Effector memory CD8-positive, alpha-beta T cell (primary cell): Measurements from ENCODE around the gene UPK3BL2.
"Not testable (repeated sequence)": the region's sequence is repeated elsewhere in the genome, so short reads cannot be mapped to it uniquely, and the experiment has no call there.

Source experiments
- ATAC-seq: fragments of 150-1000 bp; cut with Tn5 transposase; replicated peaks from 2 replicates; pipeline ENCODE4 v1.10.0; 2021; ENCODE audit warnings: mild to moderate bottlenecking, moderate library complexity
- DNase-seq, 3 experiments: peaks; one replicate each; pipeline ENCODE4 v3.0.0; 2021
- H3K27ac Mint-ChIP-seq, 2 donors: one replicate each; pipeline ENCODE4 v1.8.0; 2022; ENCODE audit warnings: mild to moderate bottlenecking in 2 of 2, mixed read lengths in 2 of 2, moderate library complexity in 2 of 2
- H3K27me3 Mint-ChIP-seq, 2 donors: one replicate each; pipeline ENCODE4 v1.8.0; 2022; ENCODE audit warnings: mixed read lengths in 2 of 2
- H3K36me3 Mint-ChIP-seq: one replicate; pipeline ENCODE4 v1.8.0; 2022; ENCODE audit warnings: mild to moderate bottlenecking, moderate library complexity, mixed read lengths; ENCODE audit not compliant: insufficient read depth
- H3K4me1 Mint-ChIP-seq, 2 donors: one replicate each; pipeline ENCODE4 v1.8.0; 2022; ENCODE audit warnings: low read depth in 2 of 2, mixed read lengths in 2 of 2
- H3K4me3 Mint-ChIP-seq, 2 donors: one replicate each; pipeline ENCODE4 v1.8.0; 2022; ENCODE audit warnings: mild to moderate bottlenecking in 2 of 2, mixed read lengths in 2 of 2, moderate library complexity in 2 of 2
- H3K9me3 Mint-ChIP-seq, 2 donors: one replicate each; pipeline ENCODE4 v1.8.0; 2022; ENCODE audit warnings: mixed read lengths in 2 of 2
- total RNA-seq, 9 experiments: gene quantifications; one replicate each; lab custom pipeline; 2026; lab: John Stamatoyannopoulos, UW

Gene UPK3BL2, protein sequence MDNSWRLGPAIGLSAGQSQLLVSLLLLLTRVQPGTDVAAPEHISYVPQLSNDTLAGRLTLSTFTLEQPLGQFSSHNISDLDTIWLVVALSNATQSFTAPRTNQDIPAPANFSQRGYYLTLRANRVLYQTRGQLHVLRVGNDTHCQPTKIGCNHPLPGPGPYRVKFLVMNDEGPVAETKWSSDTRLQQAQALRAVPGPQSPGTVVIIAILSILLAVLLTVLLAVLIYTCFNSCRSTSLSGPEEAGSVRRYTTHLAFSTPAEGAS
- total RNA-seq = 0 reads per million in 9 experiments

DNA sequence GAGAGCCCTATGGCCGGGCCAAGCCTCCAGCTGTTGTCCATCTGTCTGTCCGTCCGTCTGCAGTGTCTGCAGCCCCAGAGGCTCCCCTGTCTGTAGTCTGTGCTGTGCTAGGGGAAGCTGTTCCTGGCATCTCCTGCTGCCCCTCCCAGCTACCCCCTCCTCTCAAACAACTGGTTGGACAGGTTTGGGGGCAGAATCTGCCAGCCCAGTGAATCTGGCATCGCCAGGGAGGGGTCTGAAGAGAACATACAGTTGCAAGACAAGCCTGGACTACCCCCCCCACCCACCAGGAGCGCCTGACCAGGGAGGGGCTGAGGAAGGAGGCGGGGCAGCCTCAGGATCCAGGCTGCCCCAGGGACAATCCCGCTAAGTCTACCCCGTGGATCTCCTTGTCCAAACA, at the start of gene UPK3BL2:
Gene UPK3BL2, minus strand, starts transcription at position 101 of the 400 bp plus-strand sequence. Its CDS starts 60 bp downstream, at position 41.
- not testable (repeated sequence) for H3K4me3 Mint-ChIP-seq, H3K4me1 Mint-ChIP-seq, ATAC-seq, H3K36me3 Mint-ChIP-seq, H3K27me3 Mint-ChIP-seq, H3K27ac Mint-ChIP-seq, H3K9me3 Mint-ChIP-seq, DNase-seq

DNA sequence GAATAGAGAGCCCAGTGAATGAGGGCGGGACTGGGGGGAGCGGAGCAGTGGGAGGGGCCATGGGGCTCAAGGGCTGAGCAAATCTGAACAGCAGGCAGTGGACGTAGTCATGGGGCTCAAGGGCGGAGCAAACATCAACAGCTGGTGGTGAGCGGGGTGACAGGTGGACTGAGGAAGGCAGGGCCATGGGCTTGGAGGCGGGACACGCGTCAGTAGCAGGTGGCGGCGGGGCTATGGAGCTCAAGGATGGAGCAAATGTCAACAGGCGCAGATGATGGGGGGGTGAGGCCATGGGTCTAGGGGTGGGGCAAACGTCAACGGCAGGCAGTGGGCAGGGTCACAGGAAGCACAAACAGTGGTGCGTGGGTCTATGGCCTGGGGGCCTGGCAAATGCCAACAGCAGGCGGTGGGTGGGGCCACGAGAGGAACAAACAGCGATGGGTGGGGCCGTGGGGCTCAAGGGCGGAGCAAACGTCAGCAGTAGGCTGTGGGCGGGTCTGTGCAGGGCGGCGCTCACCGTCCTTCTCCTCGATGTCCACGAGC, 49.1 kb upstream of the UPK3BL2 start:
- not testable (repeated sequence) for H3K27ac Mint-ChIP-seq, H3K4me1 Mint-ChIP-seq, H3K36me3 Mint-ChIP-seq, H3K27me3 Mint-ChIP-seq, H3K4me3 Mint-ChIP-seq, H3K9me3 Mint-ChIP-seq
- DNase-seq = peak; percentile 22 to 45 (median 25)
- peak; percentile 63 for ATAC-seq

DNA sequence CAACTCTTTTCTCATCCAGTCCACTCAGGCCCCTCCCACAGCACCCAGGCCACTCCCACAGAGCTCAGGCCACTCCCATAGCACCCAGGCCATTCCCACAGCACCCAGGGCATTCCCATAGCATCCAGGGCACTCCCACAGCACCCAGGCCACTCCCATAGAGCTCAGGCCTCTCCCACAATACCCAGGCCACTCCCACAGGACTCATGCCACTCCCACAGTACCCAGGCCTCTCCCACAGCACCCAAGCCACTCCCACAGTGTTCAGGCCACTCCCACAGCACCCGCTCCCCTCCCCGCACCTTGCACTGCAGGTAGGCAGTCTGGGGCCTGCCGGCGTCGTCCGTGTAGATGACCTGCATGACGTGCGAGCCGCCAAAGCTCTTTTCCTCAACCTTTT, 46.4 kb upstream of the UPK3BL2 start:
- peak; percentile 34 for ATAC-seq
- not testable (repeated sequence) for H3K27me3 Mint-ChIP-seq, H3K27ac Mint-ChIP-seq, H3K9me3 Mint-ChIP-seq, DNase-seq, H3K36me3 Mint-ChIP-seq, H3K4me3 Mint-ChIP-seq, H3K4me1 Mint-ChIP-seq

DNA sequence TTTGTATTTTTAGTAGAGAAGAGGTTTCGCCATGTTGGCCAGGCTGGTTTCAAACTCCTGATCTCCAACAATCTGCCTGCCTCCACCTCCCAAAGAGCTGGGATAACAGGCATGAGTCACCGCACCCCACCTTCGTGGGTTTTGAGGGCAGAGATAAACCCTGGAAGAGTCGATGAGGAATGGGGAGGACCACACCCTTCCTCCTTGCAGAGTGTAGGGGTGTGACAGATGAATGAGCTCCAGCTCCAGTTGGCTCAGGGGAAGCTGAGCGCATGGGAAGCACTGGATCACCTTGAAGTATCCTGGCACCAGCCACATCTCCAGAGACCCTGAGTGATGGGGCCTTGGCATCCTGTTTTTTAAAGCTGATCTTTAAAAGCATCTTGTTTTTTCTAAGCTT, 40.0 kb upstream of the UPK3BL2 start:
- not testable (repeated sequence) for H3K36me3 Mint-ChIP-seq, DNase-seq, H3K4me3 Mint-ChIP-seq, H3K27me3 Mint-ChIP-seq, H3K4me1 Mint-ChIP-seq, ATAC-seq, H3K27ac Mint-ChIP-seq, H3K9me3 Mint-ChIP-seq

DNA sequence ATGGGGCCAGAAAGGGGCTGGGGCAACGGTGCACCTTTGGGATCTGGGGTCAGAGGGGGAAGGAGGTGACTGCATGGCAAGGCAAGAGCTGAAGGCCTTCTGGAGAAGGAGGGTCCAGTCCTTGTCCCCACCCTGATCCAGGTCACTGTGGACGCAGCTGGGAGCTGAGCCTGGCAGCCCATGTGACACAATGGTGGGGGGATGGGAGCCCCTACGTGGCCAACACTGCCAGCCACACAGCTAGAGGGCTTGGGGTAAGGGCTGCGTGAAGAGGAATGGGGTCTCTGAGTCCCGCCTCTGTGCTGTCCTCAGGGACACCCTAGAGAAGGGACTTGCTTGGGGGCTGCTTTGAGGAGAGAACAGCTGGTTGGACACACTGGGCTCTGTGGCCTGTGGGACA, 38.2 kb upstream of the UPK3BL2 start:
- not testable (repeated sequence) for H3K27ac Mint-ChIP-seq, H3K27me3 Mint-ChIP-seq, ATAC-seq, H3K9me3 Mint-ChIP-seq, H3K4me1 Mint-ChIP-seq, DNase-seq, H3K4me3 Mint-ChIP-seq, H3K36me3 Mint-ChIP-seq

DNA sequence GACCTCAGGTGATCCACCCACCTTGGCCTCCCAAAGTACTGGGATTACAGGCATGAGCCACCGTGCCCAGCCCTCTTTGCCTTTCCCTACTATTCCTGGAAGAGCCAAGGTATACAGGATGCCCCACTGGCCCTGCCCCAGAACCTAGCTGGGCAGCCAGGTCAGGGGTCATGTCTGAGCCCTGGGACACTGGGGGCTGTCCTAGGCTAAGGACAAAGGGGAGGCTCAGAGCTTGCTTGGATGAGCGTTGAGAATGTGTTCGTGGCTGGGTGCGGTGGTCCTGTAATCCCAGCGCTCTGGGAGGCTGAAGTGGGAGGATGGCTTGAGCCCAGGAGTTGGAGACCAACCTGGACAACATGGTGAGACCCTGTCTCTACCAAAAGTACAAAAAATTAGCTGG, 35.0 kb upstream of the UPK3BL2 start:
- not testable (repeated sequence) for H3K4me1 Mint-ChIP-seq, H3K27me3 Mint-ChIP-seq, ATAC-seq, DNase-seq, H3K9me3 Mint-ChIP-seq, H3K36me3 Mint-ChIP-seq, H3K4me3 Mint-ChIP-seq, H3K27ac Mint-ChIP-seq

DNA sequence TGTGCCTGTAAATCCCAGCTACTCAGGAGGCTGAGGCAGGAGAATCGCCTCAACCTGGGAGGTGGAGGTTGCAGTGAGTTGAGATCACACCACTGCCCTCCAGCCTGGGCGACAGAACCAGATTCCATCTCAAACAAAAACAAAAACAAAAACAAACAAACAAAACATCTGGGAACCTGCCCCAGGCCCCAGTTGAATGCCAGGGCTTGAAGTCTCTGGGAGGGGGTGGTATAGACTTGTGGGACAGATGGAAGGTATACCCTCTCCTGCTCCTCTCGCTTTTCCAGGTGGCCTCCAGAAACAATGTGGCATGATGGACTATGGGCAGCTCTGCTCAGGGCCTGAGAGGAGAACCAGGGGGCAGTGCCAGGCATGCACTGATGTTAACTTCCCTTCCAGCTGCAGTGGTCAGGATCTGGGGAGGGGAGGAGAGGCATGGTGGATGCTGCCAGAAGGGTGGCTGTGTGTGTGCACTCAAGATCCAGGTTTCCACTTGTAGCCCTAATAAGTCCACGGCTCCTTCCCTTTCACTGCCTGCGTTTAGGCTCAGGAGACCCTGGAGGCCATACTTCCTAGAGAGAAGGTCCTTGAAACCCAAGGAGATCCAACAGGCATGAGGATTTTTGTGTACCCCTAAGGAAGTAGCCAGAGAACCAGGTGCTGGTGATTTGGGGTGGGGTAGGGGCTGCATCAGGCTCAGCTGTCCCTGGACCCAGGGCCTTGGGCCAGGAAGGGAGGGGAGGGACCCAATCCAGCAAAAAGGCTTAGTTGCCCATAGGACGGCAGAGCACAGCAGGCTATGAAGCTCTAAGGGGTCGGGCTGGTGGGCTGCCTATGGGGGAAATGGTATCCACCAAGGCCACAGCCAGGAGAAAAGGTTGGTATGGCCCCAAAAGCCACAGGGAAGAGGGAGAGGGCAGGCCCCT, 34.1 kb upstream of the UPK3BL2 start:
- not testable (repeated sequence) for ATAC-seq, H3K36me3 Mint-ChIP-seq, H3K27ac Mint-ChIP-seq, H3K27me3 Mint-ChIP-seq, H3K4me3 Mint-ChIP-seq, H3K9me3 Mint-ChIP-seq, DNase-seq, H3K4me1 Mint-ChIP-seq

DNA sequence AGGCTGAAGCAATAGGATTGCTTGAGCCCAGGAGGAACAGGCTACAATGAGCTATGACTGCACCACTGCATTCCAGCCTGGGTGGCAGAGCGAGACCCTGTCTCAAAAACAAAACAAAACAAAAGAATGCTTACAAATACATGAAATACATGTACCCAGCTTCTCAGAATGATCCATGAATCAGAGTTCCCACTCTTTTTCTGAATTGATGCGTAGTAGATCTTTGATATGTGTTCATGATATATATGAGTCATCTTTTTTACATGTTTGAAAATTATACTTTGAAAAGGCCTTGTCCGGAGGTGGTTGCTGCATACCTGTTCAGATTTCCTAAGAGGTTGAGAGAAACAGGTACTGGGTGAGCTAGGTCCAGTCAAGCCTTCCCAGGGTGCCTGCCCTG, 32.9 kb upstream of the UPK3BL2 start:
- not testable (repeated sequence) for ATAC-seq, H3K27me3 Mint-ChIP-seq, H3K4me3 Mint-ChIP-seq, H3K9me3 Mint-ChIP-seq, H3K4me1 Mint-ChIP-seq, H3K27ac Mint-ChIP-seq, H3K36me3 Mint-ChIP-seq, DNase-seq

DNA sequence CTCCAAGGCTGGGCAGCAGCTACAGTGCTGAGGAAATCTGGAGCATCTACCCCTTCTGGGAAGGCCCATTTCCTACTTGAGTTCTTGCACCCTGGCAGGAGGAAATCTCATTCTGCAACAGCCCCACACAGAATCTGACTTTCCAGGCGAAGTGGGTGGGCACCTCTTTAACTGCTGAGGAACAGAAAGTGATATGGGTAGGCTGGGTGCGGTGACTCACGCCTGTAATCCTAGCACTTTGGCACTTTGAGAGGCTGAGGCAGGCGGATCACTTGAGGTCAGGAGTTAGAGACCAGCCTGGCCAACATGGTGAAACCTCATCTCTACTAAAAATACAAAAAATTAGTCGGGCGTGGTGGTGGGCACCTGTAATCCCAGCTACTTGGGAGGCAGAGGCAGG, 31.1 kb upstream of the UPK3BL2 start:
- H3K4me3 Mint-ChIP-seq, H3K36me3 Mint-ChIP-seq, ATAC-seq, H3K4me1 Mint-ChIP-seq, DNase-seq, H3K27me3 Mint-ChIP-seq, H3K27ac Mint-ChIP-seq, H3K9me3 Mint-ChIP-seq: not testable (repeated sequence)

DNA sequence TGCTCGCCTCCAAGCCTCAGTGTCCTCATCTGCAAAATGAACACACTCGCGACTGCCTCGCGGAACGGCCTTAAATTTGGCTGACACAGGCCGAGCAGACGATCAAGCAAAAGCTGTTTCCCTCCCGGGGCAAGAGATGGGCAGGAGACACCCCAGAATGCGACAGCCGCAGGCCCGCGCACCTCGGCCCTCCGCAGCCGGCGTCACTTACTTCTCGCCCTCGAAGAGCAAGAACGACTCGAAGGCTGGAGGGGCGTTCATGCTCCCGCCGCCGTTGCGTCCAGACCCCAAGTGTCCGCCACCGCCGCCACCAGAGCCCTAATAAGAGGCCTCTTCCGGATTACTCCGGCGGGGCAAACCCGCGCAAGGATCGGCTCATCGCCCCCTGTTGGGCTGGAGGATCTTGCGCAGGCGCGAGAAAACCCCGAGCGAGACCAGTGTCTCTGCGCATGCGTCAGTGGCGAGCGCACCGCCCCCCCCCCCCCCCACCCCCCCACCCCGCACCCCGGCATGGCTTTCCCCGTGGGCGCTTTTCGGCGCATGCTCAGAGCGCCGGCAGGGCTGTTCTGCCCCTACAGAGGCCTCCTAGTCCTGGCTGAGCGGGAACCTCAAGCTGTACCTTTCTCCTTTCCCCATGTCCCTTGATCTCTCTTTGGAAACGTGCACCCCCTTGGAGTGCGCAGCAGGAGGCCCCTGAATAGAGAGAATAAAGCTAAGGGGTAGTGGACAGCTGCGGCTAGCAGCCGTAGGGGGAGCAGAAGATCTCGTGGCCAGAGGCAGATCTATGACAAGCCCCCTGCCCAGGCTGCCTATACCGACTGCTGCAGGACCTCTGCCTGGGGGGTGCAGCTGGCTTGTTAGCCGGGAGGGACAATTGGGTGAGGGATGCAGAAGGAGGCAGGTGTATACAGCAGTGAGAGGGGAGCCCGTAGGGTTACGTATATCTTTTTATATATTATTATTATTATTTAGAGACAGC, 29.1 kb upstream of the UPK3BL2 start, which contains the start of gene POLR2J3:
Gene POLR2J3, minus strand, starts transcription at position 323 of the 979 bp plus-strand sequence. Its CDS starts 62 bp downstream, at position 261.
- not testable (repeated sequence) for H3K36me3 Mint-ChIP-seq, H3K4me1 Mint-ChIP-seq, H3K27me3 Mint-ChIP-seq, H3K9me3 Mint-ChIP-seq
- peak; percentile 95 for ATAC-seq
- Mint-ChIP-seq H3K27ac (peak within 1 kb of the TSS; percentile 89 to 90), H3K4me3 (peak within 1 kb of the TSS; percentile 88 to 89)
- DNase-seq = peak; percentile 100

DNA sequence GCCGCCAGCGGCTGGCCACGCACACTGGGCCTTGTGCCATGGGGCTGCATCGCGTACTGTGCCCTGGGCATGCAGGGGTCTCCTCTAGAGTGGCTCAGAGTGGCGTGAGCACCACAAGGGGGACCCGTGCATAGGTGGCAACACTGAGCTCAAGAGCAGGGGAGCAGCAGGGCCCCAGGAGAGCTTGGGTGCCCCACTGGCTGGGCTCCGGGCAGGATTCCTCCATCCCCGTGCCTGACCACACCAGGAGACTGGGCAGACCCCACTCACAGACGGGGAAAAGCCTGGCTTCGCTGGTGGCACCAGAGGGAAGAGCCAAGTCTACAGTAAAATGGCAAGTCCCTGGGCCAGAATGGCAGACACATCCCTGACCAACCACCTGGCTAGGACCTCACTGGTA, 25.1 kb upstream of the UPK3BL2 start:
- H3K9me3 Mint-ChIP-seq, DNase-seq, H3K27ac Mint-ChIP-seq, H3K27me3 Mint-ChIP-seq, H3K4me1 Mint-ChIP-seq, ATAC-seq, H3K4me3 Mint-ChIP-seq: not testable (repeated sequence)
- peaks cover 15% of the 10 kb centered on the region for H3K36me3 Mint-ChIP-seq

DNA sequence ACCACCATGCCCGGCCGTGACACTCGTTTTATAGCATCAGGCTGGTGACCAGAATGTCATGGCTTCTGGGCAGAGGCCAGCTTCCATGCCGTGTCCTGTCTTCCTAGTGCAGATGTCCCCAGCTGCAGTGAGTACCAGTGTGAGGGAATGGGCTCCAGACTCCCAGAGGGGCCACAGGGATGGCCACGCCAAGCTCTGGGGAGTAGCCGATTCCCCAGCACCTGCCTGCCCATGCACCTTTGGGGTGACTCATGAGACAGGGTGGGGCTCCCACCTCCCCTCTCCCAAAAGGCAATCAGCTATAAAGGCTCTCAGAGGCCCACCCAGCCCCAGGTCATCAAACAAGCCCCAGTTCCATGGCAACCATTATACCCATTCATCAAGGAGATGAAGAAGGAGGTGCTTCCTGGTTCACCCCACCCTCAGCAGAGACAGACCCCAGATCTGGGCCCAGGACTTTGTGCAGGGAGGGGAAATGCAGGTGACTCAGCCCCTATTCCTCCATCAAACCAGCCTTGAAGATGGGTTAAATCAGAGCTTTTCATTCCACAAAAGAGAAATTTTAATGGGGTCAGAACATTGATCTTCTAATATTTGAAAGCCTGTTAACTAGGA, 7.4 kb upstream of the UPK3BL2 start, which contains the start of gene SPDYE2:
Gene SPDYE2, plus strand, starts transcription at position 419 of the 615 bp plus-strand sequence. CDS start 2,030 bp downstream, outside the sequence.
- DNase-seq, H3K9me3 Mint-ChIP-seq, H3K4me3 Mint-ChIP-seq, H3K27ac Mint-ChIP-seq, H3K27me3 Mint-ChIP-seq, H3K36me3 Mint-ChIP-seq, ATAC-seq, H3K4me1 Mint-ChIP-seq: not testable (repeated sequence)
